Uterus (tissue), 2 donors: ENCODE results near the gene PTPRN2.

ENCODE experiments used
- CTCF ChIP-seq, 4 experiments: fragments of 200-600 bp in 2 of 4; fragments of 450-650 bp in 2 of 4; sonication (generic) in 2 of 4; IDR thresholded peaks; one replicate each; pipeline ENCODE4 v1.5.1; 2016 to 2019; ENCODE audit warnings: antibody characterized with exemption in 4 of 4, mild to moderate bottlenecking in 2 of 4, moderate library complexity in 1 of 4
- POLR2A ChIP-seq, 2 donors: fragments of 450-650 bp; IDR thresholded peaks; one replicate each; pipeline ENCODE4 v1.6.1; 2016; ENCODE audit warnings: antibody characterized with exemption in 2 of 2, mild to moderate bottlenecking in 1 of 2, moderate library complexity in 1 of 2

GRCh38 chr7:158101821-158102450, 485.7 kb downstream of the PTPRN2 start:
- no peak for TF ChIP-seq POLR2A (IDR thresholded peaks at IDR 0.05)
- no peak for TF ChIP-seq CTCF (IDR thresholded peaks at IDR 0.05)
